ENCODE results near the gene ARMH4. TPM values are rescaled to one million over a fixed set of nuclear protein-coding genes. Genes with fewer than 3 reads are reported as not detected.

The ARMH4 gene
- total RNA-seq, 6 experiments from 2014 or later = 2.6 to 6.5 (median 3.7) TPM

- no peaks in the 10 kb centered on the region for H3K27me3 Mint-ChIP-seq (ENCODE audit: insufficient read depth)
- no peak overlapping the region for H3K4me3 Mint-ChIP-seq
- DNase-seq = no peak
- TF ChIP-seq, protein P1, sequence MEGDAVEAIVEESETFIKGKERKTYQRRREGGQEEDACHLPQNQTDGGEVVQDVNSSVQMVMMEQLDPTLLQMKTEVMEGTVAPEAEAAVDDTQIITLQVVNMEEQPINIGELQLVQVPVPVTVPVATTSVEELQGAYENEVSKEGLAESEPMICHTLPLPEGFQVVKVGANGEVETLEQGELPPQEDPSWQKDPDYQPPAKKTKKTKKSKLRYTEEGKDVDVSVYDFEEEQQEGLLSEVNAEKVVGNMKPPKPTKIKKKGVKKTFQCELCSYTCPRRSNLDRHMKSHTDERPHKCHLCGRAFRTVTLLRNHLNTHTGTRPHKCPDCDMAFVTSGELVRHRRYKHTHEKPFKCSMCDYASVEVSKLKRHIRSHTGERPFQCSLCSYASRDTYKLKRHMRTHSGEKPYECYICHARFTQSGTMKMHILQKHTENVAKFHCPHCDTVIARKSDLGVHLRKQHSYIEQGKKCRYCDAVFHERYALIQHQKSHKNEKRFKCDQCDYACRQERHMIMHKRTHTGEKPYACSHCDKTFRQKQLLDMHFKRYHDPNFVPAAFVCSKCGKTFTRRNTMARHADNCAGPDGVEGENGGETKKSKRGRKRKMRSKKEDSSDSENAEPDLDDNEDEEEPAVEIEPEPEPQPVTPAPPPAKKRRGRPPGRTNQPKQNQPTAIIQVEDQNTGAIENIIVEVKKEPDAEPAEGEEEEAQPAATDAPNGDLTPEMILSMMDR (IDR thresholded peaks at IDR 0.05) = no peak
- H3K36me3 Mint-ChIP-seq (ENCODE audit: low read depth) = no peaks in the 10 kb centered on the region
- H3K27ac Mint-ChIP-seq = no peak overlapping the region
- H3K9me3 Mint-ChIP-seq = peaks cover 8% of the 10 kb centered on the region; the same call in 1 of the 2 replicates
- no peaks in the 10 kb centered on the region for H3K4me1 Mint-ChIP-seq (ENCODE audit: low read depth)
Measured at GRCh38 chr14:57988445-57988844, 163.6 kb downstream of the ARMH4 start.

- TF ChIP-seq, protein P1 (IDR thresholded peaks at IDR 0.05) = no peak
- H3K4me1 Mint-ChIP-seq (ENCODE audit: low read depth) = no peaks in the 10 kb centered on the region
- no peak for DNase-seq
- no peak overlapping the region for H3K4me3 Mint-ChIP-seq
- H3K27me3 Mint-ChIP-seq (ENCODE audit: insufficient read depth) = no peaks in the 10 kb centered on the region
- peaks cover 5% of the 10 kb centered on the region; the same call in 1 of the 2 replicates for H3K9me3 Mint-ChIP-seq
- H3K36me3 Mint-ChIP-seq (ENCODE audit: low read depth) = no peaks in the 10 kb centered on the region
- H3K27ac Mint-ChIP-seq = no peak overlapping the region
Measured at GRCh38 chr14:57987596-57988300, 164.3 kb downstream of the ARMH4 start.

DNA sequence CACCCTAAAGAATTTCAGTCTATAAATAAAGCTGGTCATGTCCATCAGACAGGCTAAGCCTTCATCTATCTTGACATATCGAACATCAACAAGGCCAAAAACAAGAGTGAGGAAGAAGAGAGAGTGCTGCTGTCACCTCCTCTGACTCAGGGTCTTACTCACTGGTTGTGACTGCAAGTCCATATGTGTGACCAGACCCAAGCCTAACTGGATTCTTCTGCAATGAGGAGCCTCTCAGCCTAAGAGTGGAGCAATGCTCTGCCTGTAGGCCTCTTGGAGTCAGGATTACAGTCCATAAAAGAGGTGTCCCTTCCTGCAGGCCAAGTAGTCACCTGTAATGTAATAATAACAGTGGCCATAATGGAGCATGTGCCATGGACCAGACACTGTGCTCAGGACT is 165.0 kb downstream of the ARMH4 start:
- 0 out of 2 replicates have a peak, but pooled peaks cover 3% of the 10 kb centered on the region for H3K9me3 Mint-ChIP-seq
- DNase-seq = peak; percentile 0
- TF ChIP-seq, protein P1 (IDR thresholded peaks at IDR 0.05) = no peak
- H3K4me3 Mint-ChIP-seq = no peak overlapping the region
- no peak overlapping the region for H3K27ac Mint-ChIP-seq
- H3K36me3 Mint-ChIP-seq (ENCODE audit: low read depth) = no peaks in the 10 kb centered on the region
- no peaks in the 10 kb centered on the region; the same call in 1 of the 2 replicates for H3K4me1 Mint-ChIP-seq (ENCODE audit: low read depth)
- no peaks in the 10 kb centered on the region for H3K27me3 Mint-ChIP-seq (ENCODE audit: insufficient read depth)

- TF ChIP-seq, protein P1 (IDR thresholded peaks at IDR 0.05) = no peak
- H3K9me3 Mint-ChIP-seq = peaks cover 7% of the 10 kb centered on the region; the same call in 1 of the 2 replicates
- no peak for DNase-seq
- H3K27me3 Mint-ChIP-seq (ENCODE audit: insufficient read depth) = no peaks in the 10 kb centered on the region
- no peaks in the 10 kb centered on the region for H3K36me3 Mint-ChIP-seq (ENCODE audit: low read depth)
- H3K4me3 Mint-ChIP-seq = no peak overlapping the region
- H3K27ac Mint-ChIP-seq = no peak overlapping the region
- no peaks in the 10 kb centered on the region; the same call in 1 of the 2 replicates for H3K4me1 Mint-ChIP-seq (ENCODE audit: low read depth)
Measured at GRCh38 chr14:57982804-57983634, 169.0 kb downstream of the ARMH4 start.

DNA sequence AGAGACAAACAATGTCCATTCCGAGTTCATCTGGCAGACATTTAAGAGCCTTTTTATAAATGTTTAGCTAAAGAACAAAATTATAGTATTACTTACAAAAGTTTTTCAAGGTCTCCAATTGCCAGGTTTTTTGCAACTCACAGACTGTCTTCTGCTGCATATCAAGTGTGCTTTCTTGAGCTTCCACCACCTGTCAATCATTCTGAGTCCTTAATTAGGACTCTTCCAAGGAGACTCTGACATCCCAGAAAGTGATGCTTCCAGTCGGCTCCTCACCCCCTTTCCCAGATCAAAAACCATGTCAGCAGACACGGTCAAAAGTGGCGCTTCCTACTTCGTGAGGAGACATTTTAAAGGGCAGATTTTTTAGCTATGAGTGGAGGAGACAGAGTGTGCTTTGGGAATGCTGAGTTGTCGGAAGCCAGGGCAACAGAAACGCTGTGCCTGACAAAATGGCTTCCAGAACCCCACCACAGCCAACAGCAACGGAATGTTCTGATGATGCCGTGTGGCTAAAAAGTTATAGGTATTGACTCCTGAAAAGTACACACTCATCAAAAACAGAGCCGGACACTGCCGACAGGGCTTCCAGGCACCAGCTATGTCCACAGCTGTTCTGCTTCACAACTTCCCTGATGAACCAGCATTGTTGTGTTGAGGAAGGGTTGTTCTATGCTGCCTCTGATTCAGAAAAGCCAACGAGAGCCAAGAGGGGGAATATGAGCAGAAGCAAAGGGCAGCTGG is 170.0 kb downstream of the ARMH4 start:
- no peaks in the 10 kb centered on the region for H3K36me3 Mint-ChIP-seq (ENCODE audit: low read depth)
- H3K27me3 Mint-ChIP-seq (ENCODE audit: insufficient read depth) = peaks cover 2% of the 10 kb centered on the region; the same call in 1 of the 2 replicates
- H3K9me3 Mint-ChIP-seq = peaks cover 7% of the 10 kb centered on the region; the same call in 1 of the 2 replicates
- no peaks in the 10 kb centered on the region; the same call in 1 of the 2 replicates for H3K4me1 Mint-ChIP-seq (ENCODE audit: low read depth)
- TF ChIP-seq, protein P1 (IDR thresholded peaks at IDR 0.05) = no peak
- no peak for DNase-seq
- H3K4me3 Mint-ChIP-seq = peak overlapping the region; percentile 13; the same call in 1 of the 2 replicates
- peak overlapping the region; percentile 50; the same call in 1 of the 2 replicates for H3K27ac Mint-ChIP-seq

All from HFFc6 (cell line).